Mesothelial cell of epicardium (in vitro differentiated cells): Measurements from ENCODE around the gene KAZN. TPM values are rescaled to one million over a fixed set of nuclear protein-coding genes. Genes with fewer than 3 reads are reported as not detected.

Source experiments
- DNase-seq, 2 experiments: peaks; one replicate each; pipeline ENCODE4 v3.0.0; 2021; ENCODE audit warnings: low spot score in 2 of 2; ENCODE audit not compliant: unreplicated experiment in 2 of 2
- H3K27ac Mint-ChIP-seq: 2 replicates; pipeline ENCODE4 v1.8.0; 2021; ENCODE audit warnings: mixed read lengths
- H3K27me3 Mint-ChIP-seq: 2 replicates; pipeline ENCODE4 v1.8.0; 2021; ENCODE audit warnings: low read depth, mixed read lengths
- H3K36me3 Mint-ChIP-seq: 2 replicates; pipeline ENCODE4 v1.8.0; 2021; ENCODE audit warnings: mixed read lengths
- H3K4me1 Mint-ChIP-seq: 2 replicates; pipeline ENCODE4 v1.8.0; 2021; ENCODE audit warnings: mixed read lengths
- H3K4me3 Mint-ChIP-seq: 2 replicates; pipeline ENCODE4 v1.8.0; 2021; ENCODE audit warnings: mild to moderate bottlenecking, moderate library complexity, mixed read lengths
- H3K9me3 Mint-ChIP-seq: 2 replicates; pipeline ENCODE4 v1.8.0; 2021; ENCODE audit warnings: mixed read lengths
- total RNA-seq: library from RNA; stranded (reverse); gene quantifications from 3 replicates; pipeline ENCODE4 v1.2.1, GENCODE V29; 2021
- TF ChIP-seq, protein P1 (sequence below): fragments of 200-600 bp; sonication (generic); IDR thresholded peaks from one replicate; pipeline ENCODE4 v1.5.0; 2021; ENCODE audit warnings: antibody characterized with exemption; ENCODE audit not compliant: unreplicated experiment

Gene KAZN
- total RNA-seq, 1 donor from 2014 or later: 38.4 TPM

GRCh38 chr1:14827870-14828269, 229.4 kb downstream of the KAZN start:
- H3K4me3 Mint-ChIP-seq: no peak overlapping the region
- no peaks in the 10 kb centered on the region for H3K36me3 Mint-ChIP-seq
- TF ChIP-seq, protein P1, sequence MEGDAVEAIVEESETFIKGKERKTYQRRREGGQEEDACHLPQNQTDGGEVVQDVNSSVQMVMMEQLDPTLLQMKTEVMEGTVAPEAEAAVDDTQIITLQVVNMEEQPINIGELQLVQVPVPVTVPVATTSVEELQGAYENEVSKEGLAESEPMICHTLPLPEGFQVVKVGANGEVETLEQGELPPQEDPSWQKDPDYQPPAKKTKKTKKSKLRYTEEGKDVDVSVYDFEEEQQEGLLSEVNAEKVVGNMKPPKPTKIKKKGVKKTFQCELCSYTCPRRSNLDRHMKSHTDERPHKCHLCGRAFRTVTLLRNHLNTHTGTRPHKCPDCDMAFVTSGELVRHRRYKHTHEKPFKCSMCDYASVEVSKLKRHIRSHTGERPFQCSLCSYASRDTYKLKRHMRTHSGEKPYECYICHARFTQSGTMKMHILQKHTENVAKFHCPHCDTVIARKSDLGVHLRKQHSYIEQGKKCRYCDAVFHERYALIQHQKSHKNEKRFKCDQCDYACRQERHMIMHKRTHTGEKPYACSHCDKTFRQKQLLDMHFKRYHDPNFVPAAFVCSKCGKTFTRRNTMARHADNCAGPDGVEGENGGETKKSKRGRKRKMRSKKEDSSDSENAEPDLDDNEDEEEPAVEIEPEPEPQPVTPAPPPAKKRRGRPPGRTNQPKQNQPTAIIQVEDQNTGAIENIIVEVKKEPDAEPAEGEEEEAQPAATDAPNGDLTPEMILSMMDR: no peak
- H3K27me3 Mint-ChIP-seq: no peaks in the 10 kb centered on the region
- peaks cover 6% of the 10 kb centered on the region for H3K9me3 Mint-ChIP-seq
- H3K27ac Mint-ChIP-seq: no peak overlapping the region
- peaks cover 7% of the 10 kb centered on the region for H3K4me1 Mint-ChIP-seq
- DNase-seq: no peak

GRCh38 chr1:14828665-14829064, 230.2 kb downstream of the KAZN start:
- TF ChIP-seq, protein P1: no peak
- Mint-ChIP-seq H3K27me3 (no peaks in the 10 kb centered on the region), H3K4me3 (no peak overlapping the region), H3K4me1 (peaks cover 7% of the 10 kb centered on the region), H3K9me3 (peaks cover 6% of the 10 kb centered on the region), H3K36me3 (no peaks in the 10 kb centered on the region), H3K27ac (no peak overlapping the region)
- no peak for DNase-seq

GRCh38 chr1:14835725-14836124, 237.2 kb downstream of the KAZN start:
- H3K4me1 Mint-ChIP-seq: no peaks in the 10 kb centered on the region
- TF ChIP-seq, protein P1: no peak
- H3K36me3 Mint-ChIP-seq: peaks cover 4% of the 10 kb centered on the region
- no peaks in the 10 kb centered on the region for H3K27me3 Mint-ChIP-seq
- H3K9me3 Mint-ChIP-seq: peaks cover 6% of the 10 kb centered on the region
- no peak overlapping the region for H3K27ac Mint-ChIP-seq
- H3K4me3 Mint-ChIP-seq: no peak overlapping the region
- no peak for DNase-seq

GRCh38 chr1:14836426-14837140, 238.1 kb downstream of the KAZN start:
- peaks cover 6% of the 10 kb centered on the region for H3K36me3 Mint-ChIP-seq
- H3K27ac Mint-ChIP-seq: no peak overlapping the region
- H3K4me3 Mint-ChIP-seq: no peak overlapping the region
- no peaks in the 10 kb centered on the region for H3K4me1 Mint-ChIP-seq
- TF ChIP-seq, protein P1: no peak
- H3K9me3 Mint-ChIP-seq: peaks cover 11% of the 10 kb centered on the region
- no peaks in the 10 kb centered on the region for H3K27me3 Mint-ChIP-seq
- DNase-seq: no peak

DNA sequence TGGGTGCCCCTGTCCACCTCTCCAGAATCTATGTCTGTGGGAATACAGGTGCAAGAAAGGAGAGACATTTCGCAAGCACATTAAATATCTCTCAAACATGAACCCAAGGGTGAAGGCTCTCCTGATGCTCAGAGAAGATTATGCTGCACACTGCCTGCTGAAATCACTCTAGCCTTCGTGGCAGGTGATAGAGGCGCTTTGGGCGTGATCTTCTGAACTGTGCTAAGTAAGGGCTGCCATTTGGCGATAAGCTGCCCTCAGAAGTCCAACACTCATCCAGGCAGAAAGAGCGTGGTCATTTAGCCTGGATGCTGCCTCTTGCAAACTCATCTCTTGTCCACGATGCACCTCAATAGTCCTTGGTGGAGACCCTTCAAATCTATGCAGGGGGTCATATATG, 241.9 kb downstream of the KAZN start:
- TF ChIP-seq, protein P1: no peak
- no peak for DNase-seq
- no peaks in the 10 kb centered on the region for H3K4me1 Mint-ChIP-seq
- H3K27me3 Mint-ChIP-seq: no peaks in the 10 kb centered on the region
- H3K27ac Mint-ChIP-seq: no peak overlapping the region
- peaks cover 20% of the 10 kb centered on the region for H3K36me3 Mint-ChIP-seq
- no peak overlapping the region for H3K4me3 Mint-ChIP-seq
- H3K9me3 Mint-ChIP-seq: peaks cover 34% of the 10 kb centered on the region
